IPS-11a (cell line): ENCODE measurements around the gene UBE2L6.

Experiments
- H3K4me3 ChIP-seq: one replicate; pipeline ENCODE4 v1.5.1; 2013; ENCODE audit warnings: low read depth, low read length, control low read depth

Gene UBE2L6

GRCh38 chr11:57530596-57531507 lies 36.6 kb downstream of the UBE2L6 start, which contains the start of gene TIMM10:
Gene TIMM10, minus strand, starts transcription at chr11:57530754. Its CDS starts 565 bp downstream, at chr11:57530189.
- H3K4me3 ChIP-seq = peak within 1 kb of the TSS; percentile 98

DNA sequence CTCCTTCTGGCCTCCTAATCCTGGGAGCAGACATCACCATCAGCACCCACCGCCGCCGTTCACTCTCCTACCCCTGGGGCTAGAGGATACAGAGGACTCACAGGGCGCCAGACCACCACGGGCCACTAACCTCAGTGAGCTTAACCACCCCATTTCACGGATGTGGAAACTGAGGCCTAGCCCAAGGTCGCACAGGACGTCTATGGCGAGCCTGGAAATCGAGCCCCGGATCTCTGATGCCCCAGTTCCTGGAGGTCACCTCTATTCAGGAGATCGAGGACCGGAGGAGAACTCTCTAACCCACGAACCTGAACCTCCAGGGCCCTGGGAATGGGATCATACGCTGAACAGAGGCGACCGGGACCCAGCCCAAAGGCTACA lies 37.3 kb downstream of the UBE2L6 start:
- H3K4me3 ChIP-seq = peak overlapping the region; percentile 98

- H3K4me3 ChIP-seq = no peak overlapping the region
Observed at GRCh38 chr11:57529012-57529411, 38.5 kb downstream of the UBE2L6 start.

GRCh38 chr11:57527056-57527631 lies 40.3 kb downstream of the UBE2L6 start:
- no peak overlapping the region for H3K4me3 ChIP-seq

- no peak overlapping the region for H3K4me3 ChIP-seq
Observed at GRCh38 chr11:57523419-57523818, 44.1 kb downstream of the UBE2L6 start.

DNA sequence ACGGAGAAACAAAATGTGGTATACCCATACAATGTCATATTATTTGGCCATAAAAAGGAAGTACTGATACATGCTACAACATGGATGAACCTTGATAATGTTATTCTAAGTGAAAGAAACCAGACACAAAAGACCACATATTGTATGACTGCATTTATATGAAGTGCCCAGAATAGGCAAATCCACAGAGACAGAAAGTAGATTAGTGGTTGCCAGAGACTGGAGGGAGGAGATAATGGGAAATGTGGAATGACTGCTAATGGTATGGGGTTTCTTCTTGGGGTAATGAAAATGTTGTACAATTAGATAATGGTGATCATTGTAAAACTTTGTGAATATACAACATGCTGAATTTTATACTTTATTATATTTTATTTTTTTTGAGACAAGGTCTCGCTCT lies 46.4 kb downstream of the UBE2L6 start:
- H3K4me3 ChIP-seq = no peak overlapping the region

GRCh38 chr11:57516061-57516443 lies 51.4 kb downstream of the UBE2L6 start:
- H3K4me3 ChIP-seq = peak overlapping the region; percentile 80

GRCh38 chr11:57515332-57516060 lies 52.0 kb downstream of the UBE2L6 start, which contains the start of gene SLC43A1:
Gene SLC43A1, minus strand, starts transcription at chr11:57515702. Its CDS starts 1,591 bp downstream, at chr11:57514111.
- H3K4me3 ChIP-seq = peak within 1 kb of the TSS; percentile 80

DNA sequence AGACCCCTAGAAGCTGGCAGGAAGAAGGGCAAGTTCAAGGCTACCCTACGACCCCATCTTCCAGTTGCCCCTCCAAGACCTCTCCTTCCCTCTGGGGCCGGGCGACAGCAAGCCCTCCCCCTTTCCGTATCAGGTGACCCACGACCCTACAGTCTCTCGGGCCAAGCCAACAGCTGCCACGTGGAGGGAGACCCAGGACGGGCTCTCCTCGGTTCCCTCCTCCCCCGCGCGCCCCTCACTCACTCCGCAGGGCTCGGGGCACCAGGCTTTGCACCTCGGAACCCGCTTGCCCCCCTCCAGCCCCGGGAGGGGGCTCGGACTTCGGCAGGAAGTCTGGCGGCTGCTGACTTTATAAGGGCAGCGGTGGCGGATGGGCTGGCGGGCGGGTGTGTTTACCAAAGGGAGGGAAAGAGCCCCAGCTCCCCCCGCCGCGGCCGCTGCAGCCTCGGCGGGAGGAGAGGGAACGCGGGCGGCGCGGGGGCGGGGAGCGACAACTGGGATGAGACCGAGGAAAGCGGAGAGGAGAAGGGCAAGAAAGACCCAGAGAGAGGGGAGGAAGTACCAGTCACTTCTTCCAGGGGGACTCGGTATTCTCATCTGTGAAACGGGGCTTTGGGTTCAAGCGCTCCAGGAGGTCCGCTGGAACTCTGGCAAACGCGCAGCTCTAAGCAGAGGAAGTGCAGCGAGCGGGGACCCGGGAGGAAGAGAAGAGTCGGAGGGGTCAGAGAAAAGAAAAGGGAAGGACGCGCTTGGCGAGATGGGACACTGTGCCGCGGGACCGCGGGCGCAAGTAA lies 52.7 kb downstream of the UBE2L6 start:
- peak overlapping the region; percentile 80 for H3K4me3 ChIP-seq

GRCh38 chr11:57513911-57514537 lies 53.4 kb downstream of the UBE2L6 start:
- H3K4me3 ChIP-seq = peak overlapping the region; percentile 80

- H3K4me3 ChIP-seq = no peak overlapping the region
Observed at GRCh38 chr11:57513452-57513795, 54.0 kb downstream of the UBE2L6 start.

DNA sequence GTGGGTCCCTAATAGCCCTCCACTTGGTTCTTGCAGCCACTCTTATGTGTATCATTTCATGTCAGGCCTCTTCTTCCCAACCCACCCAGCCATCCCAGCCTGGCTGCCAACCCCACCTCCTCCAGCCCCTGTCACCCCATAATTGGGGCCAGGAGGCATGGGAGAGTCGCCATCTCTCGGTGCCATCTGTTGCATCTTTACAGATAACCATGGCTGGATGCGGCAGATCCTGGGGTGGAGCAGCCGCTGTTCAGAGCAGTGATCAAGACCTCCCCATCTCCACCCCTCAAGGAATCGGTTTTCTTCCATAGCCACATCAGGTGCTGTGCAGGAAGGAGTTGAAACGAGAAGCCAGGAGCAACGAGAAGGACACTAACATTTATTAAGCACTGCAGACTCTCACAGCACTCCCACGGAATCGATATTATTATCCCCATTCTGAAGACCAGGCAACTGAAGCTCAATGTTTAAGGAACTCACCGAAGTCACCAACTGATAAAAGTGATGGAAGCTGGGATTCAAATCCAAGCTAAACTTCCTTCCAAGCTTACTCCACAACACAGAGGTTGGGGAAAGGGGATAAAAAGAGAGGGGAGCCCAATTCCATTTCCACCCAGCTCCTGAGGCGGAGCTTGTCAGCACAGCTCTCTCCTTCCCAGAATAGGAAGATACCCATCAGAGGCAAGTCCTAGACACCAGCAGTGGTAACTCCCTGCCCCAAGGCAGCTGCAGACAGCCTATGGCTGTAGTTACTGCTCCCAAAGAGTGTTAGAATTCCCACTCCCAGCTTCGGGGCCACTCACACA lies 54.6 kb downstream of the UBE2L6 start:
- peak overlapping the region; percentile 4 for H3K4me3 ChIP-seq

DNA sequence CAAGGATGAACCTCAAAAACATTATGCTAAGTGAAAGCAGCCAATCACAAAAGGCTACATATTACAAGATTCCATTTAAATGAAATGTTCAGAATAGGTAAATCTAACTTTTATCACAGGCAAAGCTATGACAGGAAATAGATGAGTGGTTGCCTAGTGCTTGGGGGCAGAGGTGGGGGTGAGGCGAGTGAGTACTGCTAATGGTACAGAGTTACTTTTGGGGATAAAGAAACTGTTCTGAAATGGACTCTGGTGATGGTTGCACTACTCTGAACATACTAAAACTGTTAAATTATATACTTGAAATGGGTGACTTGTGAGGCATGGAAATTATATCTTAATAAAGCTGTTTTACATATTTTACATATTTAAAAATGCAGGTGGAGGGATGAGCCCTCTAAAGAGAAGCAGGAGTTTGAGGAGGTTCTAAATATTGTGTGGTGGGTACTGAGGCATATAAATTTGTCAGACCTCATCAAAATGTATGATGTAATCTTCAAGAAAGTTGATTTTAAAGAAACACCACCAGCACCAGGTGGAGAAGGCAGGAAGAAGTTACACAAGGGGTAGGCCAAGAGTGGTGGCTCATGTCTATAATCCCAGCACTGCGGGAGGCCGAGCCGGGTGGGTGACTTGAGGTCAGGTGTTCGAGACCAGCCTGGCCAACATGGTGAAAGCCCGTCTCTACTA lies 55.6 kb downstream of the UBE2L6 start:
- no peak overlapping the region for H3K4me3 ChIP-seq

DNA sequence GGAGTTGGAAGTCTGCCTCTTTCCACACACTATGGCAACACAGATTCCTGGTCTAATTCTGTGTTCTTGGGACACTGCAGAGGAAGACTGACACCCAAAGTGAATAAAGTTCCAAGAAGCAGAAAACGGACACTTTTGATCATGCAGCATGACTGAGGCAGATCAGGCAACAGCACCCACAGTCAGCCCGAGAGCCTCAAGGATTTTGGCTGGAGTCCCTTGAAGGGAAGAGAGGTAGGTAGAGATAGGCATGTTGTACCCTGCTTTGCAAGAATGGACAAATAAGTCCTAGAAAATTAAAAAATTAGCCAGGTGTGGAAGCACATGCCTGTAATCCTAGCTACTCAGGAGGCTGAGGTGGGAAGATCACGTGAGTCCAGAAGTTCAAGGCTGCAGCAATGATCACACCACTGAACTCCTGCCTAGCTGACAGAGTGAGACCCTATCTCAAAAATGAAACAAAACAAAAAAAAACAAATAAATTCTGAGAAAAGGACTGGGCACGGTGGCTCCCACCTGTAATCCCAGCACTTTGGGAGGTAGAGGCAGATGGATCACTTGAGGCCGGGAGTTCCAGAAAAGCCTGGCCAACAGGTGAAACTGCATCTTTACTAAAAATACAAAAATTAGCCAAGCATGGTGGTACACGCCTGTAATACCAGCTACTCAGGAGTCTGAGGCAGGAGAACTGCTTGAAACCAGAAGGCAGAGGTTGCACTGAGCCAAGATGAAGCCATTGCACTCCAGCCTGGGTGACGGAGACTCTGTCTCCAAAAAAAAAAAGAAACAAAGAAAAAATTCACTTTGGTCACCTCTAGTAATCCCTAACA lies 58.9 kb downstream of the UBE2L6 start:
- no peak overlapping the region for H3K4me3 ChIP-seq

- no peak overlapping the region for H3K4me3 ChIP-seq
Observed at GRCh38 chr11:57506522-57506921, 61.0 kb downstream of the UBE2L6 start.

GRCh38 chr11:57504511-57504910 lies 63.0 kb downstream of the UBE2L6 start:
- no peak overlapping the region for H3K4me3 ChIP-seq

GRCh38 chr11:57502870-57503269 lies 64.6 kb downstream of the UBE2L6 start:
- H3K4me3 ChIP-seq = no peak overlapping the region

DNA sequence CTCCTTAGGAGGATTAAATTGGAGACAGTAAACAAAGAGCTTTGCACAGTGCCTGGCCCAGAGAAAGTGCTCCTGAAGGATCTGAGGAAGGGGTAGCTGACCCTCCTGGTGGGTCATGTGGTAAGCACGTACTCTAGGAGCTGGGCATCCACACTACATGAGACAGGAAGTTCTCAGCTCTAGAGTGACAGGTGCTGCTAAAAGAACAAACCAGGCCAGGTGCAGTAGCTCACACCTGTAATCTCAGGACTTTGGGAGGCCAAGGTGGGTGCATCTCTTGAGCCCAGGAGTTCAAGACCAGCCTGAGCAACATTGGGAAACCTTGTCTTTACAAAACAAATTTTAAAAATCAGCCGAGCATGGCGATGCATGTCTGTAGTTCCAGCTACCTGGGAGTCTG lies 65.1 kb downstream of the UBE2L6 start:
- no peak overlapping the region for H3K4me3 ChIP-seq
